ENCODE data around the gene KRTAP4-12.
"Not testable (repeated sequence)": the region's sequence is repeated elsewhere in the genome, so short reads cannot be mapped to it uniquely, and the experiment has no call there.

Gene KRTAP4-12

DNA sequence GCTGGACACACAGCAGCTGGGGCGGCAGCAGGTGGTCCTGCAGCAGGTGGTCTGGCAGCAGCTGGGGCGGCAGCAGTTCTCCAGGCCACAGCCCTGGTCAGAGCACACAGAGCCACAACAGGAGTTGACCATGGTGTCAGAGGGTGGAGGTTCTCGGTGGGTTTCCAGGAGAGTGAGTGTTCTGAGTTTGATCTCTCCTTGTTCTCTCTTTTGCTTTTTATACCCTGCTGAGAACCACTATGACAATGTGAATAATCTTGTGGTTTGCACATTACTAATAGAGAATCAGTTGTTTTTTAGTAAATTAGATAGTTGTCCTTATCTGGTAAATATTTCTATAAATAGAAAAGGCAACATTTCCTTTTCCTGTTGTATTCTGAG lies at the start of gene KRTAP4-12:
Gene KRTAP4-12 (minus strand): TSS at position 192 of the 381 bp plus-strand sequence. CDS start 60 bp downstream, at position 132.
- not testable (repeated sequence) for DNase-seq

DNA sequence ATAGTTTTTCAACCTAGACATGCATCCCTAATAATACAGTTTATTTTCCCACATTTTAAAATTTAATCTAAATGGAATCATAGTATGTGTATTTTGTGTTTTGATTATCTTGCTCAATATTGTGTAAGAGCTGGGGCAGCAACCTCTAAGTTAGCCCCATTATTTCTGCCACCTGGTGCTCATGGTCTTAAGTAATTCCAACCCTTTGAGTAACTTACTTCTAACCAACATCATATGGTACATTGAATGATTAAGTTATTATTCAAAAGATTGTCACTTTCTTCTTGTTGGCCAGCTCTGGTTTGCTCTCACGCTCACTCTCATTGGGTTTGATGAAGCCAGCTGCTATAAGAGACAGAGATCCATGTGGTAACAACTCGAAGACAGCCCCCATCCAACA lies 47.9 kb upstream of the KRTAP4-12 start:
- no peak for DNase-seq

DNA sequence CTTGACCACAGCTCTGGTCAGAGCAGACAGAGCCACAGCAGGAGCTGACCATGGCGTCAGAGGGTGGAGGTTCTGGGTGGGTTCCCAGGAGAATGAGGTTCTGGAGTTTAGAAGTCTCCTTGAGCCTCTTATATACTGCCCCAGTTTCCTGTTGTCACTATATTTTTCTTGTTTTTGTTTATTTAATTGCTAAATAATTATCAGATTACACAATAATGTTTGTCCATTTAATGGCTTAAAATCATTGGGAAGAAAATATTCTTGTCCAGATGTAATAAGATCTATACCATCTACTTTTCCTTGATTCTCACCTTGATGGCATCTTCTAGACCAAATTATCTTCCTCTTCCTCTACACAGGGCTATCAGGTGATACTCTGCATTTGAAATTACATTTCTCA lies 44.1 kb upstream of the KRTAP4-12 start, which contains the start of gene KRTAP4-3:
Gene KRTAP4-3 (minus strand): TSS at position 101 of the 400 bp plus-strand sequence. CDS start 49 bp downstream, at position 52.
- no peak for DNase-seq

DNA sequence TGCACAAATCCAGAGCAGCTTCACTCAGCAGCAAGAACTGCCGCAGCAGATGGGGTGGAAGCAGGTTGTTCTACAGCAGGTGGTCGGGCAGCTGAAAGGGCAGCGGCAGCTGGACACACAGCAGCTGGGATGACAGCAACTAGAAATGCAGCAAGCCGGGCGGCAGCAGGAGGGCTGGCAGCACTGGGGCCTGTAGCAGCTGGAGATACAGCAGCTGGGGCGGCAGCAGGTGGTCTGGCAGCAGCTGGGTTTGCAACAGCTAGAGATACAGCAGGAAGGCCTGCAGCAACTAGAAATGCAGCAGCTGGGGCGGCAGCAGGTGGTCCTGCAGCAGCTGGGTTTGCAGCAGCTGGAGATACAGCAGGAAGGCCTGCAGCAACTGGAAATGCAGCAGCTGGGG lies 43.6 kb upstream of the KRTAP4-12 start:
- no peak for DNase-seq

DNA sequence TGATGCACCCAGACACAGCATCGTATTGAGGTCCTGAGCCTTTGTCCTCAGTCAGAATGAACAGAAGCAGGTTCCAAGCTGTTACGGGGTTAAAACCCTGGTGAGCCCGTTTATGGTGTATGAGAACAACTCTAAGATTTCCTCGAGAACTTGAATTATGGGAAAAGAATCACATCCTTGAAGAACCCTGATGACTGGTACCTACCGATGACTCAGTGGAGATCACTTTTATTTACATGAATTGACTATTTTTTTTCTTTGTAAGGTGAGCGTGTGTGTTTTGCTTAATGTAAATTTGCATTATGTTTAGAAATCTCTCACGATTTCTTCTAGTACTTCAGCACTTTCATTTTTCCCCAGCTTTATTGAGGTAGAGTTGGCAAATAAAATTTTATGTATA lies 39.8 kb upstream of the KRTAP4-12 start:
- DNase-seq: no peak

DNA sequence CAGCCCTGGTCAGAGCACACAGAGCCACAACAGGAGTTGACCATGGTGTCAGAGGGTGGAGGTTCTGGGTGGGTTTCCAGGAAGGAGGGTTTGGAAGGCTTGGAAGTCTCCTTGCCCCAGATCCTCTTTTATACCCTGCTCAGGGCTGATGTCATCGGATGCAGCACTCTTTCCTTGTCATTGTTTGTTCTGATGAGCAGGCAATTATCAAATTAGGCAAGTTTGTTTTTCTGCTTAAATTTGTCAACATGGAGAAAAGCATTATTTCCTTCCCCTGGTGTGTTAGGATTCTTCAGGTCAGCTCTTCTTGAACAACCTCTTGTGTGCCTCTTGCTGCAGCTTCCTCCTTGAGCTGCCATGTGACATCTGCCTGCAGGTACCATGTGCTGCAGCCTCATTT lies 36.7 kb upstream of the KRTAP4-12 start, which contains the start of gene KRTAP4-4:
Gene KRTAP4-4 (minus strand): TSS at position 101 of the 400 bp plus-strand sequence. CDS start 57 bp downstream, at position 44.
- no peak for DNase-seq

DNA sequence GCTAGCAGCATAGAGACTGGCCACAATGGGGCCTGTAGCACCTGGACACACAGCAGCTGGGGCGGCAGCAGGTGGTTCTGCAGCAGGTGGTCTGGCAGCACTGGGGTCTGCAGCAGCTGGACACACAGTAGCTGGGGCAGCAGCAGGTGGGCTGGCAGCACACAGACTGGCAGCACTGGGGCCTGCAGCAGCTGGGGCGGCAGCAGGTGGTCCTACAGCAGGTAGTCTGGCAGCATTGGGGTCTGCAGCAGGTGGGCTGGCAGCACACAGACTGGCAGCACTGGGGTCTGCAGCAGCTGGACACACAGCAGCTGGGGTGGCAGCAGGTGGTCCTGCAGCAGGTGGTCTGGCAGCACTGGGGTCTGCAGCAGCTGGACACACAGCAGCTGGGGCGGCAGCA lies 36.2 kb upstream of the KRTAP4-12 start:
- not testable (repeated sequence) for DNase-seq

DNA sequence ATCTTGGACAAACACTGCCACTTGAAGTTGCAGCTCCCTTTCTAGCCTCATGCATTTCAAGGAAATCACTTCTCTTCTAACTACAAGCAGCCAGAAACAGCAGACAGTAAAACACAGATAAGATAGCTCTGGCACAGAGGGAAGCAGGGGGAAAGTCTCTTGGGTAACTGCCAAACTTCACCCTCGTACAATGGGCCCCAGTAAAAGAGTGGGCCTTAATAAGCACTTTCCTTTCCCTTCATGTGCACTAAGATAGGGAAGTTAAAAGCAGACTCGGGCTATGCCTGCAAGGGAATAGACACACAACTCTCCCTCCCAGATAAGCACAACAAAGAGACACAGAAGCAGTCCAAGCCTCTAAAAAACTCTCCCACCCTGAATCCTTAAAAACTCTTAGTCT lies 29.9 kb upstream of the KRTAP4-12 start:
- no peak for DNase-seq

DNA sequence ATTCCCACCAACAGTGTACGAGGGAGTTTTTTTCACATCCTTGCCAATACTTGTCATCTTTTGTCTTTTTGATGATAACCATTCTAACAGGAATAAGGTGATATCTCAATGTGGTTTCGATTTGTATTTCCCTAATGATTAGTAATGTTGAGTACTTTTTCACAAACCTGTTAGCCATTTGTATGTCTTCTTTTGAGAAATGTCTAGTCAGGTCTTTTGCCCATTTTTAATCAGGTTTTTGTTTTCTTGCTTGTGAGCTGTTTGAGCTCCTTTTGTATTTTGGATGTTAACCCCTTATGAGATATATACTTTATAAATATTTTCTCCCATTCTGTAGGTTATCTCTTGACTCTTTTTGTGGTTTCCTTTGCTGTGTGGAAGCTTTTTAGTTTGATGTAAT lies 27.5 kb upstream of the KRTAP4-12 start:
- DNase-seq: no peak

DNA sequence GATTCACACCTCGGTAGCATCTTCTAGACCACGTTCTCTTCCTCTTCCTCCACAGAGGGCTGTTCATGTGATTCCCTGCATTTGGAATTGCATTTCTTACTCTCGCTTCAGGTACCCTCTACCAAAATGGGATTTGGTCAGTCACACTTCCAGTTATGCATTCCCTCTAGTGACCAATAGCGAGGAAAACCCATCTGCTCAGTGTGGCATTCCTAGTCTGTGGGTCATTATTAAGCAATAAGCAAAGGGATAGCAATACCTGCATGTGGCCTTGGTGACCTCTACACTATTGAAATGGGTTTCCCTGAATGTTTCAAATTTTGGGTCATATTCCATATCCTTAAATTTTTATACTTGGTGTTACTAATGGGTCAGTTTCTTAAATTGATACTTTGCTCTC lies 26.0 kb upstream of the KRTAP4-12 start:
- no peak for DNase-seq

DNA sequence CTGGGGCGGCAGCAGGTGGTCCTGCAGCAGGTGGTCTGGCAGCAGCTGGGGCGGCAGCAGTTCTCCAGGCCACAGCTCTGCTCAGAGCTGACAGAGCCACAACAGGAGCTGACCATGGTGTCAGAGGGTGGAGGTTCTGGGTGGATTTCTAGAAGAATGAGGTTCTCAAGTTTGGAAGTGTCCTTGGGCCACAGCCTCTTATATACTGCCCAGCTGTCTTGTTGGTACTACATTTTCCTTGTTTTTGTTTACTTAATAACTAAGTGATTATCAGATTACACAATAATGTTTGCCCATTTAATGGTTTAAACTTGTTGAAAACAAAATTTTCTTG lies 25.6 kb upstream of the KRTAP4-12 start, which contains the start of gene KRTAP4-5:
Gene KRTAP4-5 (minus strand): TSS at position 174 of the 334 bp plus-strand sequence. CDS start 58 bp downstream, at position 116.
- no peak for DNase-seq

DNA sequence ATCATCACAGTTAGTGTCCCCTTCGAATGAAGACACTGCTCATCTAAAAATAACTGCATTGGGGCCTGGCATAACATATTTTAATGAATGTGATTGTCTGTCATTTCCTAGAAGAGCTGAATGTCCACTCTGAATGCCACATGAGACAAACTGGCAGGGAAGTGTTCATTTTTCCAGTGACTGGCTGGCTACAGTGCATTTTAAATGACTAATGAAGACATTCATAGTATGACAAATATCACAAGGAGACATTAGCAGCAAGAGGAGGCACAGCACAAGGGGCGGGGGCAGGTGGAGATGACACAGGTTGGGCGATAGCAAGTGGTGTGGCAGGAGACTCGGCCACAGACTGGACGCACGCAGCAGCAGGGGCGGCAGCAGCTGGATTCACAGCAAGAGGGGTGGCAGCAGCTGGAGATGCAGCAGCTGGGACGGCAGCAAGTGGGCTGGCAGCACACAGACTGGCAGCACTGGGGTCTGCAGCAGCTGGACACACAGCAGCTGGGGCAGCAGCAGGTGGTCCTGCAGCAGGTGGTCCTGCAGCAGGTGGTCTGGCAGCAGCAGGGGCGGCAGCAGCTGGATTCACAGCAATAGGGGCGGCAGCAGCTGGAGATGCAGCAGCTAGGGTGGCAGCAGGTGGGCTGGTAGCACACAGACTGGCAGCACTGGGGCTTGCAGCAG lies 25.1 kb upstream of the KRTAP4-12 start:
- DNase-seq: not testable (repeated sequence)

DNA sequence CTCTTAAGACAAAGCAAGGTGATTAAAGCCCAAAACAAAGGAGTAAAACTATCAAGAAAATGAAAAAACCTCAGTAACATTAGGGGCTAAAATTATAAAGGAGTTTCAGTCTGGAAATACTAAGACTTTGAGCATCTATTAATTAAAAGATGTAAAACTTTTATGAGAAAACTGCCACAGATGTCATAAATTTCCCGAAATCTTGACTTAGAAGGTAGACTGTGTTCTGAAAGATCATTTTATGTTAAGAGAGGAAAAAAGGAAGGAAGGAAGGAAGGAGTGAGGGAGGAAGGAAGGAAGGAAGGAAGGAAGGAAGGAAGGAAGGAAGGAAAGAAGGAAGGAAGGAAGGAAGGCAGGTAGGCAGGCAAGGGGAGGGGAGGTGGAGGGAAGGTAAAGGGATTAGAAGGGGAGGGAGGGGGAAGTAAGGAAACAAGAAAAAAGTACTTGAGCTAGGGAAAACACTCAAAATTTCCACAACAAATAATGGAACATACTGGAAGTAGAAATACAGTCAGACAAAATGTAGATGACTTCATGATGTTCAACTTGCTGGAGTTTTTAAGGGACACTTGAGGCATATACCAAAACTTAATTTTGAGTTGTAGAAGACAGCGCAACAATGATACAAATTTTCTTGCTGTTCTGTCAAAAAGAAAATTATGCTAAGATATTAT lies 23.7 kb upstream of the KRTAP4-12 start:
- no peak for DNase-seq

DNA sequence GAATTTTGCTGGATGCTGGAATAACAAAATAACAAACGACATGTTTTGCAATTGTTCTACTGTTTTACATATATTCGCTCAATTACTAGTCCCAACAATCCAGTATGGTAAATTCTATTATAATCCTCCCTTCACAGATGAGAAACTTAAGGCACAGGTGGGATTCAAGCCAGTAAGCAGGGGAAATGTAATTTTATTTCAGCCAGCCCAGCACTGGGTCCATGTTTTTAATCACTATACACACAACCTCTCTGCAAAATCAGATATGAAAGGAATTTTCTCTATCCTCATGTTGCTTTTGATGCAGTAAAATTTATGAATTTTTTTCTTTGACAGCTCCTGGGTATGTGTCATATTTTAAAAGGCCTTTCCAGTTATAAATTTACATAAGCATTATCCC lies 21.3 kb upstream of the KRTAP4-12 start:
- DNase-seq: no peak

DNA sequence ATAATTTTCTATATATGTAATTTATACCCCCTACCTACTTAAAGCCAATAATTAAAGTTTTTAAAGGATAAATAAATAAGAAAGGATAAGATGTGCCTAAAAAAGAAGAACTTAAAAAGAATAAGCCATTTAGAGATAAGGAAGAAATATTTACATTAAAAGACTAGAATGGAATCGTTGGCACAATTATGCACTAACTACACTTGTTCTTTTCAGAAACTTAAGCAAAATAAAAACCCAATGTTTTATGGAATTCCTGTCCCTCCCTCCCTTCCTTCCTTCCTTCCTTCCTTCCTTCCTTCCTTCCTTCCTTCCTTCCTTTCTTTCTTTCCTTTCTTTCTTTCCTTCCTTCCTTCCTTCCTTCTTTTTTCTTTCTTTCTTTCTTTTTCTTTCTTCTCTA lies 20.9 kb upstream of the KRTAP4-12 start:
- no peak for DNase-seq

DNA sequence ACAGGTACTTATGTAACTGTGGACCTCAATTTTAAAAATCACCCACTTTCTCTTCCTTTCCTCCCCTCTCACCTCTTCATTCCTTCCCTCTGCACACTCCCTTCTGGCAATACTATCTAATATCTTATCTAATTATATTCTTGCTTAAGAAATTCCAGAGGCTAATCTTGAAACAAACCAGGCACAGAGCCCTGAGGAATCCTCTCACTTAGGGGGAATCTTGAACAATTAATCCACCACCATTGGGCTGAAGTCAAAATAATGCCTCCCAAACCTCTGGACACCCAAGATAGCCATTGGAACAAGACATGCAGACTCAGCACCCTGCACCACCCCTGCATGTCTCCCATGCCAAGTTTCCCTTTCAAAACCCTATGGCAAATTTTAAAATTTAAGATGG lies 17.4 kb upstream of the KRTAP4-12 start:
- DNase-seq: no peak

DNA sequence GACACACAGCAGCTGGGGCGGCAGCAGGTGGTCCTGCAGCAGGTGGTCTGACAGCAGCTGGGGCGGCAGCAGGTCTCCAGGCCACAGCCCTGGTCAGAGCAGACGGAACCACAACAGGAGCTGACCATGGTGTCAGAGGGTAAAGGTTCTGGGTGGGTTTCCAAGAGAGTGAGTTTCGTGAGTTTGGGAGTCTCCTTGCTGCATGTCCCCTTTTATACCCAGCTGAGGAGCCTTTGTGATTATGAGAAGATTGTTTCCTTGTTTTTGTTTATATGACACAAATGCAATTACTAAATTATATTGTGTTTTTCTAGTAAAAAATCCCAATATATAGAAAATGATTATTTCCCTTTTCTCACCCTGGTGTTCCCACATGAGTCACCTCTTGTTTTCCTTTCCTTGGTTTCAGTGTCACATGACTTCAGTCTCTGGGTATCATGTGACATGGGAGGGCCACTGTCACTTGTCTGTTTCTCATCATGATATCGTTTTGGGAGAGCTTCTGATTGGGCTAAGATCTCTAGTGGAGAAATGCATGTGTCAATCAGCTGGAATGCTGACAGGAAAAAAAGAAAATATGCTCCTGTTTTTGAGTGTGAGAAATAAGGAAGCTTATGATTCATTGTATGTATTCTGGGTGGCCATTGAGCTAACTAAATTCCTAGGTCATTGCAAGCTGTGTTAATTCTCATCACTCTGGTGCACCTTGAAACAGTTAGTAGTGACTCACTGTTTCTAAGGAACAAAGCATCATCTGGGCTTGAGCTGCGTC lies 16.6 kb upstream of the KRTAP4-12 start, which contains the start of gene KRTAP4-6:
Gene KRTAP4-6 (minus strand): TSS at position 185 of the 772 bp plus-strand sequence. CDS start 57 bp downstream, at position 128.
- no peak for DNase-seq

DNA sequence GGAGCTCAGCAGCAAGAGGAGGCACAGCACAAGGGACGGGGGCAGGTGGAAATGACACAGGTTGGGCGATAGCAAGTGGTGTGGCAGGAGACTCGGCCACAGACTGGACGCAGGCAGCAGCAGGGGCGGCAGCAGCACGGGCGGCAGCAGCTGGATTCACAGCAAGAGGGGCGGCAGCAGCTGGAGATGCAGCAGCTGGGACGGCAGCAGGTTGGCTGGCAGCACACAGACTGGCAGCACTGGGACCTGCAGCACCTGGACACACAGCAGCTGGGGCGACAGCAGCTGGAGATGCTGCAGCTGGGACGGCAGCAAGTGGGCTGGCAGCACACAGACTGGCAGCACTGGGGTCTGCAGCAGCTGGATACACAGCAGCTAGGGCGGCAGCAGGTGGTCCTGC lies 15.9 kb upstream of the KRTAP4-12 start:
- DNase-seq: not testable (repeated sequence)

DNA sequence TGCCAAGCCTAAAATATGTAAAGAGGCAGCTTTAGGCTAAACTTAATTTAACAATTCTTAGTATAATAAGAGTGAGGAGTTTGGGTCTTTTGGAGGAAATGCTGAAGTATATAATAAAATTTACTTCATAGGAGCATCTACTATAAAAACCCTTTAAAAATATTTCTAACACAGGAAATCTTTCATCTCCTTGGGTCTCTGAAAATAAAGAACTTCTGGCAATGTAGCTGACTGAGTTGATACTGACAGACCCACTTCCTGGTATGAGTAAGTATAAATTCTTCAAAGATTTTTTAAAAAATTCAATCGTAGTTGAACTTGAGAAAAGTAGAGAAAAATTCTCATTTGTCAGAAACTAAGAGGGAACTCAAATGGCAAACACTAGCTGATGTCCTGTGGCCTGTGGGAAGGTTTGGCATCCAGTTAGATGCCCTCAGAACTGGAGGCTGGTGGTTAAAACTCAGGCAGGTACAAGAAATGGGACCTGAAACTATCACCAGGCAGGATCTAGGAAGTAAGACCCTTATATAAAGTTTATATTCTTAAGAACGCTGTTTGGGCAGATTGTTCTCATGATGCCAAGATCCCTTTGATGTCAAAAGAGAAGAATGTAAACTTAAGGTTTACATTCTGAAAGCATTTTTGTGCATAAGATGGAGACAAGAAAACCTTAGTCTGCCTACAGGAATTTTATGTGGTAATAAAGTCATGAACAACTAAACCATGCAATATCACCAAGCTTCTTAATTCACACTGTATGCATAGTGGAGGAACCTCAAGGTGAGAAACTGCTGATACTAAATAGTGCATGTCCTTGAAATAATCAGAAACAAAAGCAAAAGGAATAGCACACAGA lies 10.1 kb upstream of the KRTAP4-12 start:
- no peak for DNase-seq

DNA sequence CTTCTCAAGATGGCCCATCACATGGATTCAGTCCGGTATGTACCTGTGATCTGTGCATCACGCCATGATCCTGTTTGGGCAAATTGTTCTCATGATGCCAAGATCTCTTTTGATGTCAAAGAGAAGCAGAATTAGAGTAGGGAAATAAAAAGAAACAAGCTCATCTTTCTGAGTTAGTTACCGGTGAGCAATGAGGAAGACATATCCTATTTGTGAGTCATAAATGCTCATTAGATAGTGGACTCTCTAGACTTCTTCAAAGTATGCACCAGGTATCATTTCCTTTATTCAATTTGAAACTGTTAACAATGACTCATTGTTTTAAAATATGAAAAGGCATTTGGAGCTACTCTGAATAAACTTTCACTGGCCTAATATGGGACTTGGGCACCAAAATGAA lies 8.0 kb upstream of the KRTAP4-12 start:
- DNase-seq: no peak

DNA sequence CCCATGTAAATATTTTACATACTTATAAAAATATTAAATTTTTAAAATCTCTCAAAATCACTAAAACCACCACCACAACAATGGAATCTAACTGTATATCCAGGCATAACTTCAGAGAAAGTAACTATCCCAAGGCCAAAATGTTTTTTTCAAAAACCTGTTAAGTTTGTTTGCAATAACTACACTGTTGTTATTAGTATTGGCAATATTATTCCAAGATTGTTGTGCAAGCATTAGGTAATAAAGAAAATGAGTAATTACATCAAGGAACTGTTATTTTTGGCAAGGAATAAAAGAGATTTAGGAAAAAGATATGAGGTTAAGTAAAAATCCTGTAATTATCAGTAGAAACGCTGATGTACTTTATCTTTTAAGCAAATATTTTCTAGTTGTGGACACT lies 3.4 kb upstream of the KRTAP4-12 start:
- no peak for DNase-seq

DNA sequence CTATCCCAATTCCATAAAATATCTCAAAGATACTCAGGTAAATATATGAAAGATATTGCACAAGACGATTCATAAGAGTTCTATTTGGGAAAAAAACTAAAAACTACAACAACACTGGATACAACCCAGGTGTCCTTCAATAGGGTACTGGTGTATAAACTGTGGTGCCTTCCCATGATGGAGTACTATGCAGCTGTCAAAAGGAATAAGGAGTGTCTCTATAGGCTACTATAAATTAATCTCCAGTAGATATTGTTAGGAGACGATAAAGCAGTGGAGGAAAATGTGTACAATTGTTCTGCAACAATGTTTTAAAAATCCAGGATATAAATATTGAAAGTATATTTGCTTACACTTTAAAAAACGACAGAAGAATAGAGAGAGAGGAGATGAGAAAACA lies 2.4 kb upstream of the KRTAP4-12 start:
- DNase-seq: no peak

DNA sequence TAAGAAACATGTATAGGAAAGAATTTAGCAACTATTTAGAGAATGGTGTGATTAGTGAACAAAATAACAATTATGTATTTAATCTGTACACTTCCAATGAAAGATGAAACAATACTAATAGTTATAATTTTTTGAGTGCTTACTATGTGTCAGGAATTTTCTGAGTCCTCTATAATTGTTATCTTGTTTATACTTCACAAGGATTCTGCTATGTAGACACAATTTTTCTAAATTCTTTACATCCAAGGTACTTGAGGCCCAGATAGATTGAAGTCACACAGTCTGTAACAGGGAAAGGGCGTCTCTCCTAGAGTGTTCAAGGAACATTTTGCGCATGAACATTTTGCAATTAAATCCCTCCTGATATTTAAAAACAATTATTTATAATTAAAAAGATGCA lies 1.1 kb upstream of the KRTAP4-12 start:
- no peak for DNase-seq

Measured in NCI-H524 treated with DMSO at 0.1 percent for 48 hours (cell line).